Activated B cell treated with CpG ODN at 0.5 μM for 24 hours (primary cell): ENCODE data around the gene ANGPTL8. TPM values are rescaled to one million over a fixed set of nuclear protein-coding genes. Genes with fewer than 3 reads are reported as not detected.

Source experiments
- ATAC-seq: fragments of 200-7000 bp; cut with Tn5 transposase; one replicate; pipeline ENCODE4 v1.10.0; 2021; ENCODE audit warnings: low read depth, mild to moderate bottlenecking, moderate library complexity
- CTCF ChIA-PET: fragments of 350-600 bp; sonication (Branson Sonifier 250); formaldehyde crosslinking; loops from one replicate; lab custom pipeline; 2021; ENCODE audit warnings: antibody characterized with exemption; lab: Charles Lee
- POLR2A ChIA-PET: fragments of 350-600 bp; sonication (Branson Sonifier 250); formaldehyde crosslinking; loops from one replicate; lab custom pipeline; 2021; ENCODE audit warnings: antibody characterized with exemption; lab: Charles Lee
- DNase-seq: peaks from one replicate; pipeline ENCODE4 v3.0.0; 2022
- H3K27ac Mint-ChIP-seq: one replicate; pipeline ENCODE4 v1.8.0; 2020; ENCODE audit warnings: mixed read lengths
- H3K27me3 Mint-ChIP-seq: one replicate; pipeline ENCODE4 v1.8.0; 2021; ENCODE audit warnings: mixed read lengths
- H3K36me3 Mint-ChIP-seq: one replicate; pipeline ENCODE4 v1.8.0; 2021; ENCODE audit warnings: low read depth, mixed read lengths
- H3K4me1 Mint-ChIP-seq: one replicate; pipeline ENCODE4 v1.8.0; 2021; ENCODE audit warnings: mixed read lengths
- H3K4me3 Mint-ChIP-seq: one replicate; pipeline ENCODE4 v1.8.0; 2020; ENCODE audit warnings: mild to moderate bottlenecking, mixed read lengths
- H3K9me3 Mint-ChIP-seq: one replicate; pipeline ENCODE4 v1.8.0; 2020; ENCODE audit warnings: mixed read lengths
- CTCF ChIP-seq: fragments of 200-600 bp; IDR thresholded peaks from one replicate; pipeline ENCODE4 v1.8.0; 2022; ENCODE audit warnings: antibody characterized with exemption, mild to moderate bottlenecking
- intact Hi-C: fragments of 100-400 bp; cut with micrococcal nuclease; formaldehyde crosslinking; loops from one replicate; pipeline ENCODE4 v1.15.1; 2024
- total RNA-seq: library from RNA; stranded (reverse); gene quantifications from 2 replicates; pipeline ENCODE4 v1.2.3, GENCODE V29; 2022

Gene ANGPTL8
- total RNA-seq, 1 donor from 2014 or later = not detected

- Mint-ChIP-seq H3K4me1 (peaks cover 12% of the 10 kb centered on the region), H3K9me3 (no peaks in the 10 kb centered on the region), H3K27me3 (peaks cover 1% of the 10 kb centered on the region), H3K4me3 (no peak overlapping the region), H3K36me3 (no peaks in the 10 kb centered on the region), H3K27ac (no peak overlapping the region)
- intact Hi-C loops = no loop called here
- TF ChIP-seq CTCF = no peak
- no peak for ATAC-seq
- POLR2A ChIA-PET = interaction anchor here (0.7 kb wide), 2 partner anchors 267 to 715 kb away, joined by 4 to 5 read pairs; no protein-coding TSS in a partner anchor
- DNase-seq = no peak
- CTCF ChIA-PET = no interaction called here
Observed at GRCh38 chr19:11208561-11209471, 30.6 kb upstream of the ANGPTL8 start.

GRCh38 chr19:11209839-11210655, 29.4 kb upstream of the ANGPTL8 start:
- intact Hi-C loops = no loop called here
- ChIA-PET POLR2A (no interaction called here), CTCF (no interaction called here)
- TF ChIP-seq CTCF = no peak
- Mint-ChIP-seq H3K27ac (no peak overlapping the region), H3K36me3 (no peaks in the 10 kb centered on the region), H3K4me1 (peaks cover 7% of the 10 kb centered on the region), H3K27me3 (no peaks in the 10 kb centered on the region), H3K9me3 (no peaks in the 10 kb centered on the region), H3K4me3 (no peak overlapping the region)
- ATAC-seq (no peak), DNase-seq (no peak)

- ATAC-seq (no peak), DNase-seq (no peak)
- no peaks in the 10 kb centered on the region for H3K36me3 Mint-ChIP-seq
- no peaks in the 10 kb centered on the region for H3K9me3 Mint-ChIP-seq
- H3K27ac Mint-ChIP-seq = no peak overlapping the region
- CTCF ChIA-PET = no interaction called here
- H3K4me1 Mint-ChIP-seq = peaks cover 6% of the 10 kb centered on the region
- no peak for TF ChIP-seq CTCF
- no peak overlapping the region for H3K4me3 Mint-ChIP-seq
- intact Hi-C loops = no loop called here
- POLR2A ChIA-PET = no interaction called here
- H3K27me3 Mint-ChIP-seq = no peaks in the 10 kb centered on the region
Observed at GRCh38 chr19:11210656-11210928, 28.8 kb upstream of the ANGPTL8 start.

- CTCF ChIA-PET = interaction anchor here (0.9 kb wide), 1 partner anchor 72 kb away, joined by 5 read pairs; no protein-coding TSS in a partner anchor
- ATAC-seq (no peak), DNase-seq (no peak)
- intact Hi-C loops = no loop called here
- TF ChIP-seq CTCF = no peak
- Mint-ChIP-seq H3K4me3 (no peak overlapping the region), H3K4me1 (no peaks in the 10 kb centered on the region), H3K36me3 (no peaks in the 10 kb centered on the region), H3K27ac (no peak overlapping the region), H3K27me3 (no peaks in the 10 kb centered on the region), H3K9me3 (no peaks in the 10 kb centered on the region)
- POLR2A ChIA-PET = no interaction called here
Observed at GRCh38 chr19:11214387-11214786, 25.0 kb upstream of the ANGPTL8 start.

- ATAC-seq (no peak), DNase-seq (no peak)
- intact Hi-C loops = no loop called here
- ChIA-PET CTCF (no interaction called here), POLR2A (no interaction called here)
- no peak for TF ChIP-seq CTCF
- Mint-ChIP-seq H3K4me3 (no peak overlapping the region), H3K36me3 (peaks cover 15% of the 10 kb centered on the region), H3K9me3 (peaks cover 14% of the 10 kb centered on the region), H3K4me1 (no peaks in the 10 kb centered on the region), H3K27ac (no peak overlapping the region), H3K27me3 (no peaks in the 10 kb centered on the region)
Observed at GRCh38 chr19:11221082-11221598, 18.3 kb upstream of the ANGPTL8 start.
